GM21367 (cell line): Measurements from ENCODE around the gene RNF10.
"Not testable (repeated sequence)": the region's sequence is repeated elsewhere in the genome, so short reads cannot be mapped to it uniquely, and the experiment has no call there.

Source experiments
- ATAC-seq: cut with Tn5 transposase; IDR thresholded peaks from one replicate; pipeline ENCODE4 v1.9.1; 2021; ENCODE audit not compliant: unreplicated experiment

RNF10 gene

DNA sequence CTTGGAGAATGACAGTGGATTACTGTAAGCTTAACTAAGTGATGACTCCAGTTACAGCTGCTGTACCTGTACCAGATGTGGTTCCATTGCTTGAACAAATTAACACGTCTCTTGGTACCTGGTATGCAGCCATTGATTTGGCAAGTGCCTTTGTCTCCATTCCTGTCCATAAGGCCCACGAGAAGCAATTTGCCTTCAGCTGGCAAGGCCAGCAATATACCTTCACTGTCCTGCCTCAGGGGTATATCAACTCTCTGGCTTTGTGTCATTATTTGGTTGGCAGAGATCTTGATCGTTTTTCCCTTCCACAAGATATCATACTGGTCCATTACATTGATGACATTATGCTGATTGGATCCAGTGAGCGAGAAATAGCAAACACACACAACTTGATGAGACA, 76.4 kb downstream of the RNF10 start:
- ATAC-seq, result no peak

GRCh38 chr12:120611534-120611933, 77.4 kb downstream of the RNF10 start:
- not testable (repeated sequence) for ATAC-seq

- no peak for ATAC-seq
Measured at GRCh38 chr12:120614848-120615247, 80.7 kb downstream of the RNF10 start.

GRCh38 chr12:120617193-120617592, 83.0 kb downstream of the RNF10 start:
- ATAC-seq, result not testable (repeated sequence)

DNA sequence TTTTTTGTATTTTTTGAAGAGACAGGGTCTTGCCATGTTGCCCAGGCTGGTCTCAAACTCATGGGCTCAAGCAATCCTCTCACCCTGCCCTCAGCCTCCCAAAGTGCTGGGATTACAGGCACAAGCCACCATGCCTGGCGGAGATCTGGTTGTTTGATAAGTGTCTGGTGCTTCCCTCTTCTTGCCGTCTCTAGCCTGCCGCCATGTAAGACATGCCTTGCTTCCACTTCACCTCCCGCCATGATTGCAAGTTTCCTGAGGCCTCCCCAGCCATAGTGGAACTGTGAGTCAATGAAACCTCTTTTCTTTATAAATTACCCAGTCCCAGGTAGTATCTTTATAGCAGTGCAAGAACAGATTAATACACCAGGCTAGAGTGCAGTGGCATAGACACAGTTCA, 83.6 kb downstream of the RNF10 start:
- not testable (repeated sequence) for ATAC-seq

DNA sequence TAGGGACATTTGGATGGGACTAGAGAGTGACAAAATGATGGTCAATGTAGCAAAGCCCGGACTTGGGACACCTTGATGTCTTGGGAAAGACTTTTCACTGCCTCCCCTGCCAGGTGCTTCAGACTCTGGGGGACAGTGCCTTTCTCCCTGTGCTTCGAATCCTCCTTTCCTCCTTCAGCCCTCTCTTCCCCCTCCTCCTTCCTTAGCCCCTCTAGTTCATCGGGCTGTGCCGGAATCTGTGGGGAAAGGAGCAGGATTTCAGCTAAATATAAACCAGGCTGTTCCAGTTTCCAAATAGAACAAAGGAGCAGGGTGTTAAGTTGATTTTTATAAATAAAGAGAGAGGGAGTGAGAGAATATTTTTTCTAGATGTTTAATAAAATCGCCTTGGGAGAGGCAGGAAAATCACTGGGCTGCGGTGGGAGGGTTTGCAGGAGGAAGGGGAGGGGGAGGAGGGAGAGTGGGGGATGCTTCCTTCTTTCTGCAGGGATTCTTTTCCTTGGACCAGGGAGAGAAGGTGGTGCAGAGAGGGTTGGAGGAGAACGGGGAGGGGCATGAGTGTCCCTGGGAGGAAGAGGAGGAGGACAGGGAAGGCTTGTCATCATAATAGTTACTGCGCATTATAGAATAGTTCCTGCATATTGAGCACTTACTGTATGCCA, 84.9 kb downstream of the RNF10 start:
- no peak for ATAC-seq

DNA sequence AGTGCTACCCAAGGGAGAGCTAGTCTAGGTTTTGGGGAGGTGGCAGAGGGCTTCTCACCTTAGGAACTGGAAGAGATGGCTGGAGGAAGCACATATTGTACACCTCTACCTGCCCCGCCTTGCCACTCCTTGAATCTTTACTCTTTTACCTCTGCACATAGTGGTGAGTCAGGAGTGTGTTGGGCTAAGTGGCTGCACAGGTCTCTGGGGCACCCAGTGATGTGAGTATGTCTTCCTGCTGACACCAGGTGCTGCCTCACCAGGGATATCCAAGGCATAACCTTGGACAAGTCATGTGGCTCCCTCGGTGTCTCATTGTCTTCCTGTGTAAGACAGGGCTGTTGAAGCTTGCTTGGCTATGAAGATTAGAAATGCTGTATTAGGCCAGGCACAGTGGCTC, 86.5 kb downstream of the RNF10 start:
- no peak for ATAC-seq

- no peak for ATAC-seq
Measured at GRCh38 chr12:120625557-120626419, 91.6 kb downstream of the RNF10 start.
